Measurements from ENCODE around the gene LY9.
"Not testable (repeated sequence)": the region's sequence is repeated elsewhere in the genome, so short reads cannot be mapped to it uniquely, and the experiment has no call there.

Gene LY9

GRCh38 chr1:160776178-160776577, 19.8 kb upstream of the LY9 start:
- no peak for DNase-seq

GRCh38 chr1:160777486-160778089, 18.4 kb upstream of the LY9 start:
- DNase-seq = no peak

- DNase-seq = no peak
Observed at GRCh38 chr1:160778976-160779375, 17.0 kb upstream of the LY9 start.

GRCh38 chr1:160779626-160780397, 16.2 kb upstream of the LY9 start:
- DNase-seq = no peak

GRCh38 chr1:160780398-160780755, 15.6 kb upstream of the LY9 start:
- DNase-seq = no peak

GRCh38 chr1:160781186-160781766, 14.7 kb upstream of the LY9 start:
- no peak for DNase-seq

GRCh38 chr1:160781914-160782689, 13.9 kb upstream of the LY9 start:
- DNase-seq = no peak

- DNase-seq = not testable (repeated sequence)
Observed at GRCh38 chr1:160782988-160783765, 12.8 kb upstream of the LY9 start.

GRCh38 chr1:160789051-160789701, 6.8 kb upstream of the LY9 start:
- no peak for DNase-seq

GRCh38 chr1:160789702-160790611, 6.0 kb upstream of the LY9 start:
- DNase-seq = no peak

- DNase-seq = no peak
Observed at GRCh38 chr1:160794376-160794775, 1.6 kb upstream of the LY9 start.

- no peak for DNase-seq
Observed at GRCh38 chr1:160797271-160797709, 1.3 kb downstream of the LY9 start.

- no peak for DNase-seq
Observed at GRCh38 chr1:160797861-160798273, 1.9 kb downstream of the LY9 start.

GRCh38 chr1:160798439-160798838, 2.5 kb downstream of the LY9 start:
- DNase-seq = no peak

GRCh38 chr1:160799641-160800040, 3.7 kb downstream of the LY9 start:
- DNase-seq = no peak

GRCh38 chr1:160800142-160800541, 4.2 kb downstream of the LY9 start:
- DNase-seq = no peak

GRCh38 chr1:160800645-160801408, 4.9 kb downstream of the LY9 start:
- DNase-seq = no peak

GRCh38 chr1:160801836-160802580, 6.0 kb downstream of the LY9 start:
- DNase-seq = no peak

- DNase-seq = no peak
Observed at GRCh38 chr1:160806109-160806665, 10.2 kb downstream of the LY9 start.
